HG02973 (cell line): ENCODE measurements around the gene CEP70.
"Not testable (repeated sequence)": the region's sequence is repeated elsewhere in the genome, so short reads cannot be mapped to it uniquely, and the experiment has no call there.

Experiments
- ATAC-seq: cut with Tn5 transposase; IDR thresholded peaks from one replicate; pipeline ENCODE4 v1.9.1; 2021; ENCODE audit warnings: moderate library complexity; ENCODE audit not compliant: unreplicated experiment

The CEP70 gene

GRCh38 chr3:138455801-138456716, 138.0 kb downstream of the CEP70 start:
- ATAC-seq, result no peak

- ATAC-seq, result not testable (repeated sequence)
Measured at GRCh38 chr3:138453940-138454339, 140.1 kb downstream of the CEP70 start.

- ATAC-seq, result no peak
Measured at GRCh38 chr3:138452436-138452835, 141.6 kb downstream of the CEP70 start.

GRCh38 chr3:138451595-138452162, 142.4 kb downstream of the CEP70 start:
- ATAC-seq, result no peak

- ATAC-seq, result no peak
Measured at GRCh38 chr3:138450704-138451424, 143.2 kb downstream of the CEP70 start.

- no peak for ATAC-seq
Measured at GRCh38 chr3:138450181-138450580, 143.9 kb downstream of the CEP70 start.

- ATAC-seq, result no peak
Measured at GRCh38 chr3:138449490-138449889, 144.6 kb downstream of the CEP70 start.

GRCh38 chr3:138448631-138449030, 145.4 kb downstream of the CEP70 start:
- ATAC-seq, result no peak

- ATAC-seq, result no peak
Measured at GRCh38 chr3:138445654-138446053, 148.4 kb downstream of the CEP70 start.

GRCh38 chr3:138445236-138445635, 148.8 kb downstream of the CEP70 start:
- ATAC-seq, result no peak
